GM23338 (cell line): ENCODE measurements around the gene ITPR2. TPM values are rescaled to one million over a fixed set of nuclear protein-coding genes. Genes with fewer than 3 reads are reported as not detected.

Experiments used
- ATAC-seq: fragments of 200-7000 bp; cut with Tn5 transposase; 3 replicates; pipeline ENCODE4 v1.9.1; 2020
- DNase-seq: peaks from one replicate; pipeline ENCODE4 v3.0.0-alpha.2; 2015; ENCODE audit warnings: low spot score
- H2AFZ ChIP-seq: fragments of 200-600 bp; sonication (generic); 2 replicates; pipeline ENCODE4 v1.8.0; 2016; ENCODE audit warnings: antibody characterized with exemption, mild to moderate bottlenecking, moderate library complexity
- H3F3A ChIP-seq: fragments of 200-600 bp; sonication (generic); replicated peaks from 2 replicates; pipeline ENCODE4 v1.8.0; 2017; ENCODE audit warnings: antibody characterized with exemption, mixed run types, low read depth
- H3K27ac ChIP-seq: fragments of 200-600 bp; sonication (generic); 2 replicates; pipeline ENCODE4 v1.6.1; 2016; ENCODE audit warnings: low read depth
- H3K27me3 ChIP-seq: fragments of 200-600 bp; sonication (generic); 2 replicates; pipeline ENCODE4 v1.8.0; 2016; ENCODE audit warnings: mild to moderate bottlenecking, mixed run types, moderate library complexity; ENCODE audit not compliant: insufficient read depth
- H3K36me3 ChIP-seq: fragments of 200-600 bp; sonication (generic); 2 replicates; pipeline ENCODE4 v1.8.0; 2016; ENCODE audit warnings: mild to moderate bottlenecking; ENCODE audit not compliant: insufficient read depth
- H3K4me1 ChIP-seq: fragments of 200-600 bp; sonication (generic); 2 replicates; pipeline ENCODE4 v1.8.0; 2016; ENCODE audit warnings: mild to moderate bottlenecking, moderate library complexity; ENCODE audit not compliant: insufficient read depth
- H3K4me2 ChIP-seq: fragments of 200-600 bp; sonication (generic); 2 replicates; pipeline ENCODE4 v1.7.1; 2017; ENCODE audit warnings: mixed run types
- H3K4me3 ChIP-seq: fragments of 200-600 bp; sonication (generic); 2 replicates; pipeline ENCODE4 v1.6.1; 2016; ENCODE audit warnings: mixed run types
- H3K79me2 ChIP-seq: fragments of 200-600 bp; sonication (generic); replicated peaks from 2 replicates; pipeline ENCODE4 v1.8.0; 2017; ENCODE audit warnings: mild to moderate bottlenecking; ENCODE audit not compliant: insufficient read depth
- H3K9me2 ChIP-seq: fragments of 200-600 bp; sonication (generic); 2 replicates; pipeline ENCODE4 v1.8.0; 2017; ENCODE audit not compliant: insufficient read depth
- H4K20me1 ChIP-seq: fragments of 200-600 bp; sonication (generic); replicated peaks from 2 replicates; pipeline ENCODE4 v1.8.0; 2017; ENCODE audit warnings: mild to moderate bottlenecking; ENCODE audit not compliant: insufficient read depth
- H3K27ac Mint-ChIP-seq: 2 replicates; pipeline ENCODE4 v1.8.0; 2020; ENCODE audit warnings: inconsistent platforms, mild to moderate bottlenecking, moderate library complexity, mixed read lengths
- H3K27me3 Mint-ChIP-seq: 3 replicates; pipeline ENCODE4 v1.8.0; 2022; ENCODE audit warnings: low read depth, mild to moderate bottlenecking, moderate library complexity, mixed read lengths, inconsistent platforms; ENCODE audit not compliant: insufficient read depth, poor library complexity
- H3K36me3 Mint-ChIP-seq: 3 replicates; pipeline ENCODE4 v1.8.0; 2021; ENCODE audit warnings: low read depth, mild to moderate bottlenecking, inconsistent platforms, moderate library complexity, mixed read lengths
- H3K4me1 Mint-ChIP-seq: 3 replicates; pipeline ENCODE4 v1.8.0; 2020; ENCODE audit warnings: mild to moderate bottlenecking, inconsistent platforms, mixed read lengths
- H3K4me3 Mint-ChIP-seq: 3 replicates; pipeline ENCODE4 v1.8.0; 2021; ENCODE audit warnings: moderate library complexity, mild to moderate bottlenecking, inconsistent platforms, mixed read lengths
- H3K9me3 Mint-ChIP-seq: 3 replicates; pipeline ENCODE4 v1.8.0; 2020; ENCODE audit warnings: moderate library complexity, mild to moderate bottlenecking, inconsistent platforms, mixed read lengths
- CREB1 ChIP-seq: fragments of 250-450 bp; sonication (Bioruptor Pico); IDR thresholded peaks from 2 replicates; pipeline ENCODE4 v1.5.0; 2020; ENCODE audit warnings: low read depth, mild to moderate bottlenecking, moderate library complexity
- ETS1 ChIP-seq: IDR thresholded peaks from 2 replicates; pipeline ENCODE4 v1.6.1; 2016; ENCODE audit warnings: antibody characterized with exemption
- EZH2 ChIP-seq: fragments of 200-600 bp; sonication (generic); IDR thresholded peaks from one replicate; pipeline ENCODE4 v1.8.0; 2017; ENCODE audit warnings: antibody characterized with exemption, mild to moderate bottlenecking, low read depth; ENCODE audit not compliant: unreplicated experiment
- JUNB ChIP-seq: IDR thresholded peaks from one replicate; pipeline ENCODE4 v1.6.1; 2016; ENCODE audit warnings: antibody characterized with exemption; ENCODE audit not compliant: unreplicated experiment
- NANOG ChIP-seq: IDR thresholded peaks from 2 replicates; pipeline ENCODE4 v1.6.1; 2016; ENCODE audit warnings: antibody characterized with exemption, borderline replicate concordance
- POLR2AphosphoS5 ChIP-seq: IDR thresholded peaks from 2 replicates; pipeline ENCODE4 v1.6.1; 2016; ENCODE audit warnings: antibody characterized with exemption, low read depth
- REST ChIP-seq: IDR thresholded peaks from one replicate; pipeline ENCODE4 v1.6.1; 2018; ENCODE audit warnings: antibody characterized with exemption; ENCODE audit not compliant: unreplicated experiment
- STAT1 ChIP-seq: IDR thresholded peaks from one replicate; pipeline ENCODE4 v1.6.1; 2016; ENCODE audit warnings: antibody characterized with exemption; ENCODE audit not compliant: unreplicated experiment
- ZNF114 ChIP-seq: fragments of 250-450 bp; sonication (Bioruptor Pico); IDR thresholded peaks from 2 replicates; pipeline ENCODE4 v1.5.0; 2020; ENCODE audit warnings: mild to moderate bottlenecking, moderate library complexity
- ZNF331 ChIP-seq: fragments of 250-450 bp; sonication (Bioruptor Pico); IDR thresholded peaks from 2 replicates; pipeline ENCODE4 v1.5.0; 2020; ENCODE audit warnings: low read depth, mild to moderate bottlenecking, moderate library complexity
- polyA plus RNA-seq: library from polyadenylated mRNA; unstranded; fragments of >200 nt; fragmentation: Nextera tagmentation; extraction: Ambion mirVana; gene quantifications from 2 replicates; pipeline ENCODE4 v1.2.1, GENCODE V29; 2016
- total RNA-seq: library from RNA; depleted of rRNA; stranded (reverse); fragments of >200 nt; shearing (Covaris generic); gene quantifications from 2 replicates; pipeline ENCODE4 v1.2.3, GENCODE V29; 2014

ITPR2 gene
- total and polyA plus RNA-seq, 2 experiments from 2014 or later: 44.5 to 65.2 TPM

GRCh38 chr12:26783131-26783526, 49.9 kb downstream of the ITPR2 start:
- peaks cover 2% of the 10 kb centered on the region for H3K27me3 Mint-ChIP-seq
- H3K4me1 ChIP-seq: no peaks in the 10 kb centered on the region
- TF ChIP-seq ZNF331: no peak
- no peak for TF ChIP-seq CREB1 (CRISPR knock-in tag)
- no peak for TF ChIP-seq ZNF114 (CRISPR knock-in tag)
- no peak for ATAC-seq
- H3K9me2 ChIP-seq: peaks cover 11% of the 10 kb centered on the region; the same call in 1 of the 2 replicates
- DNase-seq: no peak
- peaks cover 3% of the 10 kb centered on the region for H3K36me3 ChIP-seq
- peaks cover 34% of the 10 kb centered on the region for H3K9me3 Mint-ChIP-seq
- no peaks in the 10 kb centered on the region for H3F3A ChIP-seq
- H3K27ac ChIP-seq: no peak overlapping the region
- no peak overlapping the region for H3K27ac Mint-ChIP-seq
- H4K20me1 ChIP-seq: no peaks in the 10 kb centered on the region
- peaks cover 81% of the 10 kb centered on the region for H3K36me3 Mint-ChIP-seq
- H3K27me3 ChIP-seq: no peaks in the 10 kb centered on the region
- no peaks in the 10 kb centered on the region; the same call in 1 of the 2 replicates for H3K79me2 ChIP-seq
- no peak overlapping the region for H2AFZ ChIP-seq
- H3K4me2 ChIP-seq: no peak overlapping the region
- no peak overlapping the region for H3K4me3 Mint-ChIP-seq
- no peaks in the 10 kb centered on the region for H3K4me1 Mint-ChIP-seq
- H3K4me3 ChIP-seq: no peak overlapping the region

GRCh38 chr12:26782372-26783130, 50.4 kb downstream of the ITPR2 start:
- H3K4me3 ChIP-seq: no peak overlapping the region
- DNase-seq (no peak), ATAC-seq (no peak)
- Mint-ChIP-seq H3K4me1 (no peaks in the 10 kb centered on the region), H3K9me3 (peaks cover 40% of the 10 kb centered on the region), H3K27ac (no peak overlapping the region), H3K27me3 (peaks cover 2% of the 10 kb centered on the region), H3K36me3 (peaks cover 81% of the 10 kb centered on the region), H3K4me3 (no peak overlapping the region)
- no peaks in the 10 kb centered on the region; the same call in 1 of the 2 replicates for H3K79me2 ChIP-seq
- H3K9me2 ChIP-seq: peaks cover 11% of the 10 kb centered on the region; the same call in 1 of the 2 replicates
- H3K4me1 ChIP-seq: no peaks in the 10 kb centered on the region
- H3K4me2 ChIP-seq: no peak overlapping the region
- H3F3A ChIP-seq: no peaks in the 10 kb centered on the region
- no peak overlapping the region for H3K27ac ChIP-seq
- H2AFZ ChIP-seq: no peak overlapping the region
- no peaks in the 10 kb centered on the region for H3K27me3 ChIP-seq
- H3K36me3 ChIP-seq: peaks cover 3% of the 10 kb centered on the region
- no peaks in the 10 kb centered on the region for H4K20me1 ChIP-seq
- TF ChIP-seq JUNB: no peak
- no peak for TF ChIP-seq REST
- no peak for TF ChIP-seq ETS1
- no peak for TF ChIP-seq ZNF114 (CRISPR knock-in tag)
- TF ChIP-seq POLR2AphosphoS5: no peak
- TF ChIP-seq CREB1 (CRISPR knock-in tag): no peak
- TF ChIP-seq ZNF331: no peak
- TF ChIP-seq EZH2: no peak
- no peak for TF ChIP-seq NANOG
- no peak for TF ChIP-seq STAT1
